ENCODE measurements around the gene IFI6.

DNA sequence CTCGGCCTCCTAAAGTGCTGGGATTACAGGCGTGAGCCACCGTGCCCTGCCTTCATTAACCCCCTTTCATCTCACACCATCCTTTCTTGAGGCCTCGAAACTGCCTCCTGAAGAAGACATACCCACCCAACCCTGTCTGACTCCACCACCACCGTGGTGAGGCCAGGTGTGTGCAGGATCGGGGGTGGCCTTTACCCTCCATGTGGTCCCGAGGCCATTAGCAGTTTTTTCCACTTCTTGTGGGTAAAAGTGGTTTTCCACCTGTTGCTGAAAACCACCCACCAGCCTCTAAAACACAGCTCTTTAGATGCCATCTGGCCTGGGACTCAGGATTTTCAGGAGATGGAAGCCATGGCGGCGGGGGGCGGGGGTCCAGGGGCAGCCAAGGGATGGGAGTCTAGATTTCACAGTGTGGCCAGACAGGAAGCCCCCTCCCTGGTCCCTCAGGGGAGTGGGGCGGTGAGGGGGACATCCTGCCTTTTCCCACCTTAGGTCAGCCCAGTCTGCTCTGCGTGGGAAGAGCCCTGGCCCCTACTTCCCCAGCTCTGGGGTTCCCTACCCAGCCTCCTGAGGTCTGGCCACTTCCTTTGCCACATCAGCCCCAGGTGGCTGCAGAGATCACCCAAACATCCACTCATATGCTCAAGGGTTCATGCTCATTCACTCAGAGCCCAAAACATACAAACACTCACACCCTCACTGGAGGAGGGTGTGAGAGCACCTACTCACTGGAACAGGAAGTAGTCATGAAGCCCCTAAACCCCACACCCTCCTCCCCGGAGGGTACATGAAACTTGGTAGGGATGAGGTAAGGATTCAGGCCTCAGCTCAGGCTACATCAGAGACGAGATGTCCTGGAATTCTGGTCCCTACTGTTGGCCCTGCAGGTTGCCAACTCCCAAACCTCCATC is 39.4 kb downstream of the IFI6 start:
- TF ChIP-seq, protein P1, sequence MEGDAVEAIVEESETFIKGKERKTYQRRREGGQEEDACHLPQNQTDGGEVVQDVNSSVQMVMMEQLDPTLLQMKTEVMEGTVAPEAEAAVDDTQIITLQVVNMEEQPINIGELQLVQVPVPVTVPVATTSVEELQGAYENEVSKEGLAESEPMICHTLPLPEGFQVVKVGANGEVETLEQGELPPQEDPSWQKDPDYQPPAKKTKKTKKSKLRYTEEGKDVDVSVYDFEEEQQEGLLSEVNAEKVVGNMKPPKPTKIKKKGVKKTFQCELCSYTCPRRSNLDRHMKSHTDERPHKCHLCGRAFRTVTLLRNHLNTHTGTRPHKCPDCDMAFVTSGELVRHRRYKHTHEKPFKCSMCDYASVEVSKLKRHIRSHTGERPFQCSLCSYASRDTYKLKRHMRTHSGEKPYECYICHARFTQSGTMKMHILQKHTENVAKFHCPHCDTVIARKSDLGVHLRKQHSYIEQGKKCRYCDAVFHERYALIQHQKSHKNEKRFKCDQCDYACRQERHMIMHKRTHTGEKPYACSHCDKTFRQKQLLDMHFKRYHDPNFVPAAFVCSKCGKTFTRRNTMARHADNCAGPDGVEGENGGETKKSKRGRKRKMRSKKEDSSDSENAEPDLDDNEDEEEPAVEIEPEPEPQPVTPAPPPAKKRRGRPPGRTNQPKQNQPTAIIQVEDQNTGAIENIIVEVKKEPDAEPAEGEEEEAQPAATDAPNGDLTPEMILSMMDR (conservative IDR thresholded peaks at IDR 0.05 in 1 of 2, IDR thresholded peaks at IDR 0.05 in 1 of 2; ENCODE audit: low read depth in 1 of 2, low read length in 2 of 2), result no peak
- TF ChIP-seq EZH2 (IDR thresholded peaks at IDR 0.05; ENCODE audit: low read length, missing control alignments), result no peak

All from fibroblast of lung (primary cell).